Nephron (organoid): ENCODE results near the gene SLCO1B1.

ENCODE experiments used
- H3K27ac Mint-ChIP-seq, 3 experiments: 2 replicates each; pipeline ENCODE4 v1.8.0; 2020; ENCODE audit warnings: mixed read lengths in 3 of 3, mild to moderate bottlenecking in 2 of 3, moderate library complexity in 1 of 3
- H3K27me3 Mint-ChIP-seq: 2 replicates; pipeline ENCODE4 v1.8.0; 2021; ENCODE audit warnings: low read depth, mild to moderate bottlenecking, moderate library complexity, mixed read lengths
- H3K36me3 Mint-ChIP-seq: 2 replicates; pipeline ENCODE4 v1.8.0; 2020; ENCODE audit warnings: low read depth, mixed read lengths
- H3K4me1 Mint-ChIP-seq: 2 replicates; pipeline ENCODE4 v1.8.0; 2020; ENCODE audit warnings: mixed read lengths
- H3K4me3 Mint-ChIP-seq, 3 experiments: 2 replicates each; pipeline ENCODE4 v1.8.0; 2020; ENCODE audit warnings: mild to moderate bottlenecking in 3 of 3, mixed read lengths in 3 of 3, moderate library complexity in 2 of 3
- H3K9me3 Mint-ChIP-seq: 2 replicates; pipeline ENCODE4 v1.8.0; 2020; ENCODE audit warnings: mixed read lengths
- TF ChIP-seq, protein P1 (sequence below), 3 experiments: fragments of 200-600 bp; sonication (generic); IDR thresholded peaks; one replicate each; pipeline ENCODE4 v1.5.0; 2021; ENCODE audit warnings: antibody characterized with exemption in 3 of 3; ENCODE audit not compliant: unreplicated experiment in 3 of 3

SLCO1B1 gene

GRCh38 chr12:21155522-21156351 lies 24.7 kb downstream of the SLCO1B1 start:
- no peak overlapping the region for H3K4me3 Mint-ChIP-seq
- no peaks in the 10 kb centered on the region for H3K36me3 Mint-ChIP-seq
- H3K27ac Mint-ChIP-seq: no peak overlapping the region
- no peaks in the 10 kb centered on the region for H3K27me3 Mint-ChIP-seq
- no peaks in the 10 kb centered on the region for H3K4me1 Mint-ChIP-seq
- H3K9me3 Mint-ChIP-seq: no peaks in the 10 kb centered on the region
- TF ChIP-seq, protein P1, sequence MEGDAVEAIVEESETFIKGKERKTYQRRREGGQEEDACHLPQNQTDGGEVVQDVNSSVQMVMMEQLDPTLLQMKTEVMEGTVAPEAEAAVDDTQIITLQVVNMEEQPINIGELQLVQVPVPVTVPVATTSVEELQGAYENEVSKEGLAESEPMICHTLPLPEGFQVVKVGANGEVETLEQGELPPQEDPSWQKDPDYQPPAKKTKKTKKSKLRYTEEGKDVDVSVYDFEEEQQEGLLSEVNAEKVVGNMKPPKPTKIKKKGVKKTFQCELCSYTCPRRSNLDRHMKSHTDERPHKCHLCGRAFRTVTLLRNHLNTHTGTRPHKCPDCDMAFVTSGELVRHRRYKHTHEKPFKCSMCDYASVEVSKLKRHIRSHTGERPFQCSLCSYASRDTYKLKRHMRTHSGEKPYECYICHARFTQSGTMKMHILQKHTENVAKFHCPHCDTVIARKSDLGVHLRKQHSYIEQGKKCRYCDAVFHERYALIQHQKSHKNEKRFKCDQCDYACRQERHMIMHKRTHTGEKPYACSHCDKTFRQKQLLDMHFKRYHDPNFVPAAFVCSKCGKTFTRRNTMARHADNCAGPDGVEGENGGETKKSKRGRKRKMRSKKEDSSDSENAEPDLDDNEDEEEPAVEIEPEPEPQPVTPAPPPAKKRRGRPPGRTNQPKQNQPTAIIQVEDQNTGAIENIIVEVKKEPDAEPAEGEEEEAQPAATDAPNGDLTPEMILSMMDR (IDR thresholded peaks at IDR 0.05; ENCODE audit: unreplicated experiment in 3 of 3): no peak

DNA sequence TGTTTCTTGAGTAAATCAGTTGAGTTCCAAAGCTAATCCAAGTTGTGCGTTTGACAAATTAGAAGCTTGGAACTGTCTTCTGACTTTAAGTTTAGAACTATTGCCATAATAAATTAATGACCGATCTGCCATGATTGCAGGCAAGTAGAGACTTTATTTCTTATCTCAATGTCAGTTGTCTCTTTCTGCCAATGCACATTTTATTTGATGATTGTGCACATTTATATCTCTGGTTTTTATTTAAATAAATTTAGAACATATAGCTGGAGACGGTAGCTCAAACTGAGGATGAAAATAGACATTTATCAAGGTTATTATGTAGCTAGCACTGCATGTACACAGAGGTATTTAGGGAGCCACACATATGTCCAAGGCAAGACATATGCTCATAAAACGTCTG lies 34.1 kb downstream of the SLCO1B1 start:
- TF ChIP-seq, protein P1 (IDR thresholded peaks at IDR 0.05; ENCODE audit: unreplicated experiment in 3 of 3): no peak
- Mint-ChIP-seq H3K27me3 (no peaks in the 10 kb centered on the region), H3K27ac (no peak overlapping the region), H3K9me3 (peaks cover 5% of the 10 kb centered on the region), H3K36me3 (no peaks in the 10 kb centered on the region), H3K4me3 (no peak overlapping the region), H3K4me1 (no peaks in the 10 kb centered on the region)

DNA sequence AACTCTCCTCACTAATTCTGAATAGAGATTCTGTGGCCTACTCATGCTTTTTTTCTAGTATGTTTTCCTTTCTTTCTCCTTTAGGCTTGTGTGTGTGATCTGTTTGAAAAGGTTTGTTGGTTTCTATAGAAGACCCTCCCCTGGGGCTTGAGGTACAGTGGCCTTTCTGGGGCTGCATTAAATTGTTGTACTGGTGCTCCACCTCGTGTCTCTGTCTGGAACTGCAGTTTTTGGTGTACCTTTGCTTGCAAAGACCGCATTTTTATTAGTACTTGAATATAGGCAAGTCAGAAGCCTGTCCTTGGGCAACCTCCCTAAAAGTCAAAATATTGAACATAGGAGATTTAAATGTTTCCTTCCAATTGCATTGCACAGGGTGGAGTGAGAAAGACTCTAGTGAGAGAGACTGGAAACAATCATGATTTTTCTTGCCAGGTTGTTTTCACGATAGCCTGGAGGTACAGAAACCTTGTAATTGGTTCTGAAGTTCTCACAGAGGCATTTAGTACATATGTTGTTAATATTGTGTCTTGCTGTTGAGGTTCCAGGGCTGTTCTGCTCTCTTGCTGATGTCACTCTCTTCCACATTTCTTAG lies 39.0 kb downstream of the SLCO1B1 start:
- Mint-ChIP-seq H3K9me3 (peaks cover 5% of the 10 kb centered on the region), H3K27me3 (no peaks in the 10 kb centered on the region), H3K36me3 (no peaks in the 10 kb centered on the region), H3K27ac (no peak overlapping the region), H3K4me3 (no peak overlapping the region), H3K4me1 (no peaks in the 10 kb centered on the region)
- TF ChIP-seq, protein P1 (IDR thresholded peaks at IDR 0.05; ENCODE audit: unreplicated experiment in 3 of 3): peak; percentile 45 to 74 (median 58)

DNA sequence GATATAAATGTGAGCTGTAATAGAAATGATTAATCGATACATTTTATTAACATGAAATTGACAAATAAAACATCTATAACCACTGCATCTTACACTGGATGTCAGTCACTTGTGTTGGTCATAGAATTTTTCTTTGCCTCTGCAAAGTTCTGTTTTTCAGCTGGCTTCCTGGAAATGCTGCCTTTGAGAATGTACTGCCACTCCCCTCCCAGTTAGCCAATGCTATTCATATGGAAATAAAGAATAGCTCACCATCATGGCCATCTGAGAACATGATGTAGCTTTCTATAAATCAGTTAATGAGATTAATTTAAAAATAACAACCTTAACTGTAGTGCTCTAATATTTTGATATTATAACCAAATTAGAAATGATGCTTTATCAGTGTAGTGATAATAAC lies 41.1 kb downstream of the SLCO1B1 start:
- TF ChIP-seq, protein P1 (IDR thresholded peaks at IDR 0.05; ENCODE audit: unreplicated experiment in 3 of 3): no peak
- H3K27me3 Mint-ChIP-seq: no peaks in the 10 kb centered on the region
- H3K4me1 Mint-ChIP-seq: no peaks in the 10 kb centered on the region
- peaks cover 5% of the 10 kb centered on the region for H3K9me3 Mint-ChIP-seq
- no peak overlapping the region for H3K4me3 Mint-ChIP-seq
- H3K27ac Mint-ChIP-seq: no peak overlapping the region
- H3K36me3 Mint-ChIP-seq: no peaks in the 10 kb centered on the region

GRCh38 chr12:21183721-21184275 lies 52.8 kb downstream of the SLCO1B1 start:
- TF ChIP-seq, protein P1 (IDR thresholded peaks at IDR 0.05; ENCODE audit: unreplicated experiment in 3 of 3): no peak
- Mint-ChIP-seq H3K4me3 (no peak overlapping the region), H3K36me3 (no peaks in the 10 kb centered on the region), H3K9me3 (no peaks in the 10 kb centered on the region), H3K27ac (no peak overlapping the region), H3K4me1 (no peaks in the 10 kb centered on the region), H3K27me3 (no peaks in the 10 kb centered on the region)
